Kidney epithelial cell (primary cell): ENCODE results near the gene CNOT4. TPM values are rescaled to one million over a fixed set of nuclear protein-coding genes. Genes with fewer than 3 reads are reported as not detected.

ENCODE experiments used
- DNase-seq: peaks from one replicate; pipeline ENCODE4 v3.0.0-alpha.2; 2010; ENCODE audit warnings: low read depth
- H3K27me3 ChIP-seq: 2 replicates; pipeline ENCODE4 v1.6.0; 2011; ENCODE audit warnings: low read length; ENCODE audit not compliant: control insufficient read depth, insufficient read depth
- H3K36me3 ChIP-seq: 2 replicates; pipeline ENCODE4 v1.5.1; 2011; ENCODE audit warnings: low read length; ENCODE audit not compliant: control insufficient read depth, insufficient read depth
- H3K4me3 ChIP-seq: 2 replicates; pipeline ENCODE4 v1.5.1; 2011; ENCODE audit warnings: low read depth, mild to moderate bottlenecking, control low read depth, low read length
- CTCF ChIP-seq: IDR thresholded peaks from 2 replicates; pipeline ENCODE4 v1.5.1; 2011; ENCODE audit warnings: mild to moderate bottlenecking, moderate library complexity, low read length, control low read depth, inconsistent platforms; ENCODE audit not compliant: insufficient read depth, poor library complexity, severe bottlenecking
- total RNA-seq: library from RNA; depleted of rRNA; stranded (reverse); fragments of >200 nt; gene quantifications from 2 replicates; pipeline ENCODE4 v1.2.3, GENCODE V29; 2015

Gene CNOT4
- total RNA-seq, 1 donor from 2014 or later = 10.9 TPM

GRCh38 chr7:135414208-135414607, 95.7 kb downstream of the CNOT4 start:
- H3K4me3 ChIP-seq = no peak overlapping the region
- DNase-seq = no peak
- H3K36me3 ChIP-seq = no peaks in the 10 kb centered on the region
- no peak for TF ChIP-seq CTCF
- no peaks in the 10 kb centered on the region for H3K27me3 ChIP-seq

GRCh38 chr7:135411098-135411497, 98.8 kb downstream of the CNOT4 start:
- no peak for TF ChIP-seq CTCF
- Histone ChIP-seq H3K4me3 (no peak overlapping the region), H3K27me3 (no peaks in the 10 kb centered on the region), H3K36me3 (no peaks in the 10 kb centered on the region)
- no peak for DNase-seq

- no peaks in the 10 kb centered on the region for H3K36me3 ChIP-seq
- H3K27me3 ChIP-seq = no peaks in the 10 kb centered on the region
- no peak for DNase-seq
- no peak for TF ChIP-seq CTCF
- H3K4me3 ChIP-seq = no peak overlapping the region
Measured at GRCh38 chr7:135410543-135410942, 99.4 kb downstream of the CNOT4 start.

GRCh38 chr7:135409845-135410542, 99.9 kb downstream of the CNOT4 start:
- no peak for DNase-seq
- Histone ChIP-seq H3K36me3 (no peaks in the 10 kb centered on the region), H3K4me3 (no peak overlapping the region), H3K27me3 (no peaks in the 10 kb centered on the region)
- no peak for TF ChIP-seq CTCF

- H3K36me3 ChIP-seq = no peaks in the 10 kb centered on the region
- no peak overlapping the region for H3K4me3 ChIP-seq
- DNase-seq = no peak
- H3K27me3 ChIP-seq = no peaks in the 10 kb centered on the region
- TF ChIP-seq CTCF = no peak
Measured at GRCh38 chr7:135407884-135408283, 102.0 kb downstream of the CNOT4 start.

- Histone ChIP-seq H3K27me3 (no peaks in the 10 kb centered on the region), H3K36me3 (no peaks in the 10 kb centered on the region), H3K4me3 (no peak overlapping the region)
- no peak for TF ChIP-seq CTCF
- DNase-seq = no peak
Measured at GRCh38 chr7:135406918-135407317, 103.0 kb downstream of the CNOT4 start.
